ENCODE results near the gene MMP17.

The MMP17 gene

GRCh38 chr12:131818821-131819585, 9.2 kb upstream of the MMP17 start:
- no peak overlapping the region for H3K9ac ChIP-seq (ENCODE audit: low read length)
- H3K9me3 ChIP-seq (ENCODE audit: control insufficient read depth, insufficient read depth, low read depth, low read length), result no peaks in the 10 kb centered on the region
- H3K27me3 ChIP-seq (ENCODE audit: control insufficient read depth, insufficient read depth, low read length), result no peaks in the 10 kb centered on the region
- H3K27ac ChIP-seq (ENCODE audit: low read depth, low read length), result no peak overlapping the region
- H3K36me3 ChIP-seq (ENCODE audit: control insufficient read depth, insufficient read depth, low read length), result no peaks in the 10 kb centered on the region
- no peak overlapping the region for H3K4me3 ChIP-seq (ENCODE audit: low read depth, low read length)
- H3K4me1 ChIP-seq (ENCODE audit: control insufficient read depth, insufficient read depth, low read length), result no peaks in the 10 kb centered on the region

- Histone ChIP-seq H3K9me3 (ENCODE audit: control insufficient read depth, insufficient read depth, low read depth, low read length) (no peaks in the 10 kb centered on the region), H3K27ac (ENCODE audit: low read depth, low read length) (no peak overlapping the region), H3K4me3 (ENCODE audit: low read depth, low read length) (no peak overlapping the region), H3K36me3 (ENCODE audit: control insufficient read depth, insufficient read depth, low read length) (no peaks in the 10 kb centered on the region), H3K9ac (ENCODE audit: low read length) (no peak overlapping the region), H3K4me1 (ENCODE audit: control insufficient read depth, insufficient read depth, low read length) (peaks cover 1% of the 10 kb centered on the region), H3K27me3 (ENCODE audit: control insufficient read depth, insufficient read depth, low read length) (peaks cover 14% of the 10 kb centered on the region)
These were observed 3.7 kb upstream of the MMP17 start for GRCh38 chr12:131824450-131824849.

GRCh38 chr12:131825146-131825892, 2.9 kb upstream of the MMP17 start:
- Histone ChIP-seq H3K36me3 (ENCODE audit: control insufficient read depth, insufficient read depth, low read length) (no peaks in the 10 kb centered on the region), H3K4me3 (ENCODE audit: low read depth, low read length) (no peak overlapping the region), H3K9me3 (ENCODE audit: control insufficient read depth, insufficient read depth, low read depth, low read length) (no peaks in the 10 kb centered on the region), H3K4me1 (ENCODE audit: control insufficient read depth, insufficient read depth, low read length) (peaks cover 8% of the 10 kb centered on the region), H3K9ac (ENCODE audit: low read length) (no peak overlapping the region), H3K27me3 (ENCODE audit: control insufficient read depth, insufficient read depth, low read length) (peaks cover 22% of the 10 kb centered on the region), H3K27ac (ENCODE audit: low read depth, low read length) (no peak overlapping the region)

- Histone ChIP-seq H3K9ac (ENCODE audit: low read length) (no peak overlapping the region), H3K4me3 (ENCODE audit: low read depth, low read length) (no peak overlapping the region), H3K36me3 (ENCODE audit: control insufficient read depth, insufficient read depth, low read length) (no peaks in the 10 kb centered on the region), H3K27me3 (ENCODE audit: control insufficient read depth, insufficient read depth, low read length) (peaks cover 32% of the 10 kb centered on the region), H3K9me3 (ENCODE audit: control insufficient read depth, insufficient read depth, low read depth, low read length) (no peaks in the 10 kb centered on the region), H3K27ac (ENCODE audit: low read depth, low read length) (no peak overlapping the region), H3K4me1 (ENCODE audit: control insufficient read depth, insufficient read depth, low read length) (peaks cover 14% of the 10 kb centered on the region)
These were observed 1.9 kb upstream of the MMP17 start for GRCh38 chr12:131826097-131826928.

- Histone ChIP-seq H3K27me3 (ENCODE audit: control insufficient read depth, insufficient read depth, low read length) (peaks cover 35% of the 10 kb centered on the region), H3K27ac (ENCODE audit: low read depth, low read length) (no peak overlapping the region), H3K4me1 (ENCODE audit: control insufficient read depth, insufficient read depth, low read length) (peaks cover 14% of the 10 kb centered on the region), H3K9ac (ENCODE audit: low read length) (peak overlapping the region; percentile 76), H3K9me3 (ENCODE audit: control insufficient read depth, insufficient read depth, low read depth, low read length) (no peaks in the 10 kb centered on the region), H3K36me3 (ENCODE audit: control insufficient read depth, insufficient read depth, low read length) (no peaks in the 10 kb centered on the region), H3K4me3 (ENCODE audit: low read depth, low read length) (peak overlapping the region; percentile 67)
These were observed 620 bp downstream of the MMP17 start for GRCh38 chr12:131828671-131829355.

GRCh38 chr12:131829356-131829747, 1.2 kb downstream of the MMP17 start:
- Histone ChIP-seq H3K36me3 (ENCODE audit: control insufficient read depth, insufficient read depth, low read length) (no peaks in the 10 kb centered on the region), H3K27ac (ENCODE audit: low read depth, low read length) (no peak overlapping the region), H3K4me3 (ENCODE audit: low read depth, low read length) (peak overlapping the region; percentile 67), H3K4me1 (ENCODE audit: control insufficient read depth, insufficient read depth, low read length) (peaks cover 14% of the 10 kb centered on the region), H3K9ac (ENCODE audit: low read length) (peak overlapping the region; percentile 76), H3K27me3 (ENCODE audit: control insufficient read depth, insufficient read depth, low read length) (peaks cover 35% of the 10 kb centered on the region), H3K9me3 (ENCODE audit: control insufficient read depth, insufficient read depth, low read depth, low read length) (no peaks in the 10 kb centered on the region)

GRCh38 chr12:131829791-131830334, 1.7 kb downstream of the MMP17 start:
- H3K9ac ChIP-seq (ENCODE audit: low read length), result peak overlapping the region; percentile 76
- H3K9me3 ChIP-seq (ENCODE audit: control insufficient read depth, insufficient read depth, low read depth, low read length), result no peaks in the 10 kb centered on the region
- H3K36me3 ChIP-seq (ENCODE audit: control insufficient read depth, insufficient read depth, low read length), result no peaks in the 10 kb centered on the region
- peak overlapping the region; percentile 67 for H3K4me3 ChIP-seq (ENCODE audit: low read depth, low read length)
- H3K27ac ChIP-seq (ENCODE audit: low read depth, low read length), result no peak overlapping the region
- H3K27me3 ChIP-seq (ENCODE audit: control insufficient read depth, insufficient read depth, low read length), result peaks cover 35% of the 10 kb centered on the region
- H3K4me1 ChIP-seq (ENCODE audit: control insufficient read depth, insufficient read depth, low read length), result peaks cover 14% of the 10 kb centered on the region

- H3K4me1 ChIP-seq (ENCODE audit: control insufficient read depth, insufficient read depth, low read length), result peaks cover 14% of the 10 kb centered on the region
- H3K9ac ChIP-seq (ENCODE audit: low read length), result peak overlapping the region; percentile 76
- H3K9me3 ChIP-seq (ENCODE audit: control insufficient read depth, insufficient read depth, low read depth, low read length), result no peaks in the 10 kb centered on the region
- no peaks in the 10 kb centered on the region for H3K36me3 ChIP-seq (ENCODE audit: control insufficient read depth, insufficient read depth, low read length)
- H3K27me3 ChIP-seq (ENCODE audit: control insufficient read depth, insufficient read depth, low read length), result peaks cover 35% of the 10 kb centered on the region
- peak overlapping the region; percentile 67 for H3K4me3 ChIP-seq (ENCODE audit: low read depth, low read length)
- 0 out of 2 replicates have a peak overlapping the region, but pooled peaks have one; percentile 23 for H3K27ac ChIP-seq (ENCODE audit: low read depth, low read length)
These were observed 2.2 kb downstream of the MMP17 start for GRCh38 chr12:131830335-131830913.

GRCh38 chr12:131830914-131831571, 2.9 kb downstream of the MMP17 start:
- Histone ChIP-seq H3K4me1 (ENCODE audit: control insufficient read depth, insufficient read depth, low read length) (peaks cover 14% of the 10 kb centered on the region), H3K9ac (ENCODE audit: low read length) (peak overlapping the region; percentile 76), H3K4me3 (ENCODE audit: low read depth, low read length) (peak overlapping the region; percentile 67), H3K9me3 (ENCODE audit: control insufficient read depth, insufficient read depth, low read depth, low read length) (no peaks in the 10 kb centered on the region), H3K36me3 (ENCODE audit: control insufficient read depth, insufficient read depth, low read length) (no peaks in the 10 kb centered on the region), H3K27me3 (ENCODE audit: control insufficient read depth, insufficient read depth, low read length) (peaks cover 35% of the 10 kb centered on the region), H3K27ac (ENCODE audit: low read depth, low read length) (0 out of 2 replicates have a peak overlapping the region, but pooled peaks have one; percentile 23)
